Measurements from ENCODE around the gene POLA2. TPM values are rescaled to one million over a fixed set of nuclear protein-coding genes. Genes with fewer than 3 reads are reported as not detected.

Gene POLA2
- total RNA-seq, 1 experiment from 2014 or later, result 35.6 TPM

GRCh38 chr11:65305501-65306268 is 43.9 kb downstream of the POLA2 start (continued):
- no peak for TF ChIP-seq STAT6 (CRISPR knock-in tag; conservative IDR thresholded peaks at IDR 0.05; ENCODE audit: low read depth)
- TF ChIP-seq IRF2 (CRISPR knock-in tag; IDR thresholded peaks at IDR 0.05; ENCODE audit: borderline replicate concordance, low read depth), result no peak
- no peak for TF ChIP-seq TCF7 (CRISPR knock-in tag; IDR thresholded peaks at IDR 0.05; ENCODE audit: low read depth)
- no peak for TF ChIP-seq ATF2 (CRISPR knock-in tag; IDR thresholded peaks at IDR 0.05; ENCODE audit: borderline replicate concordance, low read depth)
- TF ChIP-seq ZNF138 (CRISPR knock-in tag; conservative IDR thresholded peaks at IDR 0.05), result no peak
- TF ChIP-seq, protein P1, sequence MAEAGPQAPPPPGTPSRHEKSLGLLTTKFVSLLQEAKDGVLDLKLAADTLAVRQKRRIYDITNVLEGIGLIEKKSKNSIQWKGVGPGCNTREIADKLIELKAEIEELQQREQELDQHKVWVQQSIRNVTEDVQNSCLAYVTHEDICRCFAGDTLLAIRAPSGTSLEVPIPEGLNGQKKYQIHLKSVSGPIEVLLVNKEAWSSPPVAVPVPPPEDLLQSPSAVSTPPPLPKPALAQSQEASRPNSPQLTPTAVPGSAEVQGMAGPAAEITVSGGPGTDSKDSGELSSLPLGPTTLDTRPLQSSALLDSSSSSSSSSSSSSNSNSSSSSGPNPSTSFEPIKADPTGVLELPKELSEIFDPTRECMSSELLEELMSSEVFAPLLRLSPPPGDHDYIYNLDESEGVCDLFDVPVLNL (CRISPR knock-in tag; IDR thresholded peaks at IDR 0.05; ENCODE audit: borderline replicate concordance, low read depth), result no peak
- TF ChIP-seq ZNF219 (CRISPR knock-in tag; IDR thresholded peaks at IDR 0.05; ENCODE audit: borderline replicate concordance), result no peak
- TF ChIP-seq GABPB1 (CRISPR knock-in tag; IDR thresholded peaks at IDR 0.05), result no peak
- TF ChIP-seq, protein P2, sequence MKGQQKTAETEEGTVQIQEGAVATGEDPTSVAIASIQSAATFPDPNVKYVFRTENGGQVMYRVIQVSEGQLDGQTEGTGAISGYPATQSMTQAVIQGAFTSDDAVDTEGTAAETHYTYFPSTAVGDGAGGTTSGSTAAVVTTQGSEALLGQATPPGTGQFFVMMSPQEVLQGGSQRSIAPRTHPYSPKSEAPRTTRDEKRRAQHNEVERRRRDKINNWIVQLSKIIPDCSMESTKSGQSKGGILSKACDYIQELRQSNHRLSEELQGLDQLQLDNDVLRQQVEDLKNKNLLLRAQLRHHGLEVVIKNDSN (CRISPR knock-in tag; IDR thresholded peaks at IDR 0.05), result no peak
- no peak for TF ChIP-seq NR1H2 (CRISPR knock-in tag; IDR thresholded peaks at IDR 0.05)
- no peak for TF ChIP-seq RORB (CRISPR knock-in tag; IDR thresholded peaks at IDR 0.05)
- TF ChIP-seq, protein P3, sequence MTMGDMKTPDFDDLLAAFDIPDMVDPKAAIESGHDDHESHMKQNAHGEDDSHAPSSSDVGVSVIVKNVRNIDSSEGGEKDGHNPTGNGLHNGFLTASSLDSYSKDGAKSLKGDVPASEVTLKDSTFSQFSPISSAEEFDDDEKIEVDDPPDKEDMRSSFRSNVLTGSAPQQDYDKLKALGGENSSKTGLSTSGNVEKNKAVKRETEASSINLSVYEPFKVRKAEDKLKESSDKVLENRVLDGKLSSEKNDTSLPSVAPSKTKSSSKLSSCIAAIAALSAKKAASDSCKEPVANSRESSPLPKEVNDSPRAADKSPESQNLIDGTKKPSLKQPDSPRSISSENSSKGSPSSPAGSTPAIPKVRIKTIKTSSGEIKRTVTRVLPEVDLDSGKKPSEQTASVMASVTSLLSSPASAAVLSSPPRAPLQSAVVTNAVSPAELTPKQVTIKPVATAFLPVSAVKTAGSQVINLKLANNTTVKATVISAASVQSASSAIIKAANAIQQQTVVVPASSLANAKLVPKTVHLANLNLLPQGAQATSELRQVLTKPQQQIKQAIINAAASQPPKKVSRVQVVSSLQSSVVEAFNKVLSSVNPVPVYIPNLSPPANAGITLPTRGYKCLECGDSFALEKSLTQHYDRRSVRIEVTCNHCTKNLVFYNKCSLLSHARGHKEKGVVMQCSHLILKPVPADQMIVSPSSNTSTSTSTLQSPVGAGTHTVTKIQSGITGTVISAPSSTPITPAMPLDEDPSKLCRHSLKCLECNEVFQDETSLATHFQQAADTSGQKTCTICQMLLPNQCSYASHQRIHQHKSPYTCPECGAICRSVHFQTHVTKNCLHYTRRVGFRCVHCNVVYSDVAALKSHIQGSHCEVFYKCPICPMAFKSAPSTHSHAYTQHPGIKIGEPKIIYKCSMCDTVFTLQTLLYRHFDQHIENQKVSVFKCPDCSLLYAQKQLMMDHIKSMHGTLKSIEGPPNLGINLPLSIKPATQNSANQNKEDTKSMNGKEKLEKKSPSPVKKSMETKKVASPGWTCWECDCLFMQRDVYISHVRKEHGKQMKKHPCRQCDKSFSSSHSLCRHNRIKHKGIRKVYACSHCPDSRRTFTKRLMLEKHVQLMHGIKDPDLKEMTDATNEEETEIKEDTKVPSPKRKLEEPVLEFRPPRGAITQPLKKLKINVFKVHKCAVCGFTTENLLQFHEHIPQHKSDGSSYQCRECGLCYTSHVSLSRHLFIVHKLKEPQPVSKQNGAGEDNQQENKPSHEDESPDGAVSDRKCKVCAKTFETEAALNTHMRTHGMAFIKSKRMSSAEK (CRISPR knock-in tag; IDR thresholded peaks at IDR 0.05; ENCODE audit: borderline replicate concordance), result no peak
